HG03575 (cell line): ENCODE measurements around the gene U2AF1L4.
"Not testable (repeated sequence)": the region's sequence is repeated elsewhere in the genome, so short reads cannot be mapped to it uniquely, and the experiment has no call there.

Experiments used
- ATAC-seq: cut with Tn5 transposase; IDR thresholded peaks from one replicate; pipeline ENCODE4 v1.9.1; 2021; ENCODE audit not compliant: unreplicated experiment, insufficient number of reproducible peaks, low FRiP score; ENCODE audit errors: extremely low read depth

U2AF1L4 gene

DNA sequence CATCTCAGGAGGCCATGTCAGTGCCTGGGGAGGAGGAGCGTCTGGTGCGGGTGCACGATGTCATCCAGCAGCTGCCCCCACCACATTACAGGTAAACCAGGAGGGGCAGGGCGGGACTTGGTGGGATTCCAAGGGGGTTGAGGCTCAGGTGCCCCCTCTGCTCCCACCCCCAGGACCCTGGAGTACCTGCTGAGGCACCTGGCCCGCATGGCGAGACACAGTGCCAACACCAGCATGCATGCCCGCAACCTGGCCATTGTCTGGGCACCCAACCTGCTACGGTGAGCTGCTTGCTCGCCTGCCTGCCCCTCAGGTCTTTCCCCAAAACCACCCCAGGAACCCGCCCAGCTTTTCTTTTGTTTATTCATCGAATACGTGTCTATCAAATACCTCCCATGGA lies 37.4 kb upstream of the U2AF1L4 start:
- no peak for ATAC-seq

- ATAC-seq = no peak
Measured at GRCh38 chr19:35781650-35782049, 36.4 kb upstream of the U2AF1L4 start.

- ATAC-seq = no peak
Measured at GRCh38 chr19:35780717-35781116, 35.5 kb upstream of the U2AF1L4 start.

DNA sequence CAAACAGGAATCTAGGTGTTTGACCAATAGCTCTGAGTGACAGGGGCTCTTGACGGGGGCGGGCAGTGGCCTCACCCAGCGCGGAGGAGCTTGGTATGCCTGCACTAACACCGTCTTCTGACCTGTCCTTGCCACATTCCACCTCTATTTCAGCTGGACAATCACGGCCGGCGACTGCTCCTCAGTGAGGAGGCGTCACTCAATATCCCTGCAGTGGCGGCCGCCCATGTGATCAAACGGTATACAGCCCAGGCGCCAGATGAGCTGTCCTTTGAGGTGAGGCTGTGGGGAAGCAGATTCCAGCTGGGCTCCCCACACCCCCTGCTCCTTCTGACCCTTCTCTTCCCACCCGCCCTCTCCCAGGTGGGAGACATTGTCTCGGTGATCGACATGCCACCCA lies 34.8 kb upstream of the U2AF1L4 start:
- no peak for ATAC-seq

DNA sequence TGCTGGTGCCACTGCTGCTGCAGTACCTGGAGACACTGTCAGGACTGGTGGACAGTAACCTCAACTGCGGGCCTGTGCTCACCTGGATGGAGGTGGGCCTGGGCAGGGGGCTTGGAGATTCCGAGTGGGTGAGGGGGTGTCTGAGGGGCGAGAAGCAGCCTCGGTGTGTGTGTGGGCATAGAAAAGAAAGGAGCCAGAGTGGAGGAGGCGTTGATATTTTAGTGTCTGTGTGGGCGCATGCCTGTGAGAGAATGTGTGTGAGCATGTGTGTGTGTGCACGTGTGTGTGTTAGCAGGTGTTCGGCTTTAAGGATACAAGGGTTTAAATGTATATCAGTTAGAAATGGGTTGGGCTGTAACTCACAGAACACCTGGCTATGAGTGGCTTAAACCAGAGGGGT lies 33.8 kb upstream of the U2AF1L4 start:
- ATAC-seq = no peak

- no peak for ATAC-seq
Measured at GRCh38 chr19:35777961-35778360, 32.7 kb upstream of the U2AF1L4 start.

GRCh38 chr19:35777086-35777841 lies 32.0 kb upstream of the U2AF1L4 start:
- no peak for ATAC-seq

DNA sequence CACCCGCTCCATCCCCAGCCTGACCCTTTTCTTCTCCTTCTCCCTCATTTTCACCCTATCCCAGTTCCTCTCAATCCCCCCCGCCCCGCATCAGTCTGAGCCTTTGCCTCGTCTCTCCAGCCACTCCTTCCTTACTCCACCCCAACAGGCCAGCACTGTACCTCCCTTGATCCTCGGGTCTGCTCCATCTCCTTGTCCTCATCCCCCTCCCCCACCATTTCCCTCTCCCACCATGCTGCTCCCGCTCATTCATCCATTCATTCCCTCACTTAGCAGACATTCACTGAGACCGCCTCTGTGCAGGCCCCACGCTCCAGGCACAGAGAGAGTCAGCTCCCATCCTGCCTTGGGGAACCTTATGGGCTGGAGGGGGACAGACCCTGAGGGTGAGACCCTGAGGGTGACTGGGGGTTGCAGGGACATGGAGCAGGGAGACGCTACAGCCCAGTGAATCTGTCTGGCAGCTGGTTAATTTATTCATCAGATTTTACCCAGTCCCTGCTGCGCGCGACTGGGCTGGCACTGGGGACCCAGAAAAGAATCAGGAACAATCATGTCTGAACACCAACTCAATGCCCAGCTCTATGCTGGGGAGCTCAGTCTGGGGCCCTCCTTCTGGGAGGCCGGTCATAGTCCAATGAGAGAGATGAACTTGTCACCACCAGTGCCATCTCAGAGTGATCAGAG lies 31.0 kb upstream of the U2AF1L4 start:
- no peak for ATAC-seq

- ATAC-seq = peak; percentile 63
Measured at GRCh38 chr19:35775298-35776101, 30.3 kb upstream of the U2AF1L4 start, which contains the start of gene ARHGAP33. Gene ARHGAP33 (plus strand): TSS chr19:35775564. CDS start chr19:35775659, 95 bp downstream.

DNA sequence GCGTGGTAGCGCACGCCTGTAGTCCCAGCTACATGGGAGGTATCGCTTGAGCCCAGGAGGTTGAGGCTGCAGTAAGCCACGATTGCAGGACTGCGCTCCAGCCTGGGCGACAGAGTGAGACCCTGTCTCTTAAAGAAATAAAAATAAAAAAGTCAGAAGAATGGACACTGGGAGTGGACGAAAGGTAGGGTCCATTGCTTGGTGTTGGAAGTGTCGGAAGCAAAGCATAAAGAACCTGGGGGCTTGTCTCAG lies 29.8 kb upstream of the U2AF1L4 start:
- no peak for ATAC-seq

DNA sequence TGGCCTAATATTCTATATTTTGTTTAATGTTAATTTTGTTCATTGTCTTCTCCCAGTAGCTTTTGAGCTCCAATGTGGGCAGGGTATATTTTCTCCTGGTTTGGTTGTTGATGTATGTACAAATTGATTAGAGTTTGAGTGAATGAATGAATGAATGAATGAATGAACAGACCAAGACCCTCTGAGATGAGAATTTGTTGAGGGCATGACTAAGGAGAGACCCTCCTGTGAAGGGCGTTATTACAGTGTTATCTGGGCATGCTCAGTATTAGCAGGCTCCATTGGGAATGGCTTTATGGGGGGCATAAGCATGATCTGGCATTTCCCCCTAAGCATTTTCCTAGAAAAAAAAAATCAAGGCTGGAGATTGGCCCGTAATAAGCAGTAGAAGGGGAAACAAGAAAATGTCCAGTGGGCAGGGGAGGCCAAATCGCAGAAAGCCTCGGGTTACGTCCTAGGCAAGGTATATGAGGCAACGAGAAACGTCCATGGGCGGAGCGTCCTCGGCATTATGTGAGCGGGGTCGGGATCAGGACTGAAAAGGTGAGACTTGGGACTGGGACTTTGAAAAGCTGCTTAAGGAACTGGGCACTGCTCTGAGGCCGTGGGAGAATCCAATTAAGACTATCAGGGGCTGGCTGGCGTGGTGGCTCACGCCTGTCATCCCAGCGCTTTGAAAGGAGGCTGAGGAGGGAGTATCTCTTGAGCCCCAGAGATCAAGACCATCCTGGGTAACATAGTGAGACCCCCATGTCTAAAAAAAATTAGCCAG lies 29.2 kb upstream of the U2AF1L4 start:
- no peak for ATAC-seq

GRCh38 chr19:35773020-35773806 lies 28.0 kb upstream of the U2AF1L4 start:
- ATAC-seq = no peak

DNA sequence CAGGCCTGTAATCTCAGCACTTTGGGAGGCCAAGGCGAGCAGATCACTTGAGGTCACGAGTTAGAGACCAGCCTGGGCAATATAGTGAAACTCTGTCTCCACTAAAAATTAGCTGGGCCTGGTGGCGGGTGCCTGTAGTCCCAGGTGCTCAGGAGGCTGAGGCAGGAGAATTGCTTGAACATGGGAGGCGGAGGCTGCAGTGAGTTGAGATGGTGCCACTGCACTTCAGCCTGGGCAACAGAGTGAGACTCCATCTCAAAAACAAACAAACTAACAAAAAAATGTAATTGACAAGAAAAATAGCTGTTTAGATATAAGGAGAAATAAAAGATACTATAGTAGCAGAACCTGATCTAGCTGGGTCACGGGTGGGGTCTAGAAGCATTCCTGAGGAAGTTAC lies 27.1 kb upstream of the U2AF1L4 start:
- ATAC-seq = not testable (repeated sequence)

DNA sequence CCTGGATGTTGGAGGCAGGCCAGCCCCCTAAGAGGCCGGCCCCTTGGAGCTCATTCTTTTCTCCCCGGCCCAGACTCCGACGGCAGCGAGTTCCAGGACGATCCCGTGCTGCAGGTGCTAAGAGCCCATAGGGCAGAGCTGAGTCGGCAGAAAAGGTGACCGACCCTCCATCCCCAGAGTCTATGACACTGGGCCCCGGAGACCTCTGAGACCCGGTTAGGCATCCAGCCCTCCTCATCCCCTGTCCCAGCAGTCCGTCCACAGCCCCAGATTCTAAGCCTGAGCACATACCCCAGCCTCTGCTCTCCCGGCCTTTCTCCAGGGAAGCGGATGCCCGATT lies 22.8 kb upstream of the U2AF1L4 start:
- ATAC-seq = no peak

- no peak for ATAC-seq
Measured at GRCh38 chr19:35767288-35768081, 22.3 kb upstream of the U2AF1L4 start.

- ATAC-seq = no peak
Measured at GRCh38 chr19:35766571-35767104, 21.4 kb upstream of the U2AF1L4 start.

DNA sequence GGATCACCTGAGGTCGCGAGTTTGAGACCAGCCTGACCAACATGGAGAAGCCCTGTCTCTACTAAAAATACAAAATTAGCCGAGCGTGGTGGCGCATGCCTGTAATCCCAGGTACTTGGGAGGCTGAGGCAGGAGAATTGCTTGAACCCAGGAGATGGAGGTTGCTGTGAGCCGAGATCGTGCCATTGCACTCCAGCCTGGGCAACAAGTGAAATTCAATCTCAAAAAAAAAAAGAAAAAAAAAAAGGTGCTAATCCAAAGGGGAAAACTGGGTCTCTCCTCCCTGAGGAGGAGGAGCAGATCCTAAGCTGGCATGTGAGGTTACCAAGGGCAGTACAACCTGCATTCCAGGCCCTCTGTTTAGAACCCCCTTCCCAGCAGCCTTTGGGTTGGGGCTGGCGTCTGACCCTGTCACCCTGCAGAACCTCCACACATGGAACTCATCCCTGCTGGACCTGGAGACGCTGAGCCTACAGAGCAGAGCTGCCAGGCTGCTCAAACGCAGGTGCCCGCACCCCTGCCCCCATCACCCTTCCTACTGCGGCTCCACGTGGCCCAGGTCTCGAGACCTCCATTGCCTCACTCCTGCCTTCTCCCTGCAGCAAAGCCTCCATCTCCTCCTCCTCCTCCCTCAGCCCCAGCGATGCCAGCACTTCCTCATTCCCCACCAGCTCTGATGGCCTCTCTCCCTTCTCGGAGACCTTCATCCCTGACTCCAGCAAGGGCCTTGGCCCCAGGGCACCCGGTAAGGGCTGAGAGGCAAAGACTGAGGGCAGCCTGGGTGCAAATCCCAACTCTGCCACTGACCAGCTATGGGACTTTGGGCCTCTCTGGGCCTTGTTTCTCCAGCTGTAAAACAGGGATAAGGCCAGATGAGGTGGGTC lies 19.5 kb upstream of the U2AF1L4 start:
- ATAC-seq = no peak
